HFF-Myc (cell line): ENCODE data around the gene RELT.
"Not testable (repeated sequence)": the region's sequence is repeated elsewhere in the genome, so short reads cannot be mapped to it uniquely, and the experiment has no call there.

ENCODE experiments used
- DNase-seq: peaks from one replicate; pipeline ENCODE4 v3.0.0-alpha.2; 2011; ENCODE audit warnings: low read depth; ENCODE audit errors: extremely low read depth
- H3K4me3 ChIP-seq: replicated peaks from 2 replicates; pipeline ENCODE4 v1.5.1; 2011; ENCODE audit warnings: low read depth, mild to moderate bottlenecking, control low read depth, low read length
- TF ChIP-seq, protein P1 (sequence below): IDR thresholded peaks from 2 replicates; pipeline ENCODE4 v1.5.1; 2012; ENCODE audit warnings: mild to moderate bottlenecking, low read depth, low read length, control low read depth; ENCODE audit errors: missing control alignments

RELT gene

DNA sequence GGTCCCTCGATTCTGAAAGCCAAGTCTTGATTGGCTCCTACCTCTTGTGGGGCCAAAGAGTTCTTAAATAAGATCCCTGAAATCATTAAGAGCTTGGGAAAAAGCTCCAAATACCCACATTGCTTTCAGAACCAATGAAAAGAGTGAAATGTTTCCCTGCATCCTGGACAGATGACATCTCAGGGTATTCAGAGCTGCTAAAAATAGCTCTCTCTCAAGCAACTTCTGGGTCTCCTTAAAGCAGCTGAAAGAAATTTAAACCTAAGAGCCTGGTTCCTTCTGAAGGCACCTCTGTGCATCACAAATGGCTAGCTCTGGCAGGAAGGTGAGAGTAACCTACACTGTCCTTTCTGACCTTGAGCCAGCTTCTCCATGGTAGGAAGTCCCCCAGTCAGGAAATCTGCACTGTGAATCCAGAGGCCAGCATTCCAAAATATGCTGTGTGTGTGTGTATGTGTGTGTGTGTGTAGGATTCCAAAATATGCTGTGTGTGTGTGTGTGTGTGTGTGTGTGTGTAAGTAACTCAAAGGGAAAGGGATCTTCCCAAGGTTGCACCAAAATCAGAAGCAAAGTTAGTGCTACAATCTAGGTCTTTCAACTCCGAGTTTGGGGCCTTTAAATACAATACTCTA, 50.1 kb downstream of the RELT start:
- no peak for DNase-seq
- TF ChIP-seq, protein P1, sequence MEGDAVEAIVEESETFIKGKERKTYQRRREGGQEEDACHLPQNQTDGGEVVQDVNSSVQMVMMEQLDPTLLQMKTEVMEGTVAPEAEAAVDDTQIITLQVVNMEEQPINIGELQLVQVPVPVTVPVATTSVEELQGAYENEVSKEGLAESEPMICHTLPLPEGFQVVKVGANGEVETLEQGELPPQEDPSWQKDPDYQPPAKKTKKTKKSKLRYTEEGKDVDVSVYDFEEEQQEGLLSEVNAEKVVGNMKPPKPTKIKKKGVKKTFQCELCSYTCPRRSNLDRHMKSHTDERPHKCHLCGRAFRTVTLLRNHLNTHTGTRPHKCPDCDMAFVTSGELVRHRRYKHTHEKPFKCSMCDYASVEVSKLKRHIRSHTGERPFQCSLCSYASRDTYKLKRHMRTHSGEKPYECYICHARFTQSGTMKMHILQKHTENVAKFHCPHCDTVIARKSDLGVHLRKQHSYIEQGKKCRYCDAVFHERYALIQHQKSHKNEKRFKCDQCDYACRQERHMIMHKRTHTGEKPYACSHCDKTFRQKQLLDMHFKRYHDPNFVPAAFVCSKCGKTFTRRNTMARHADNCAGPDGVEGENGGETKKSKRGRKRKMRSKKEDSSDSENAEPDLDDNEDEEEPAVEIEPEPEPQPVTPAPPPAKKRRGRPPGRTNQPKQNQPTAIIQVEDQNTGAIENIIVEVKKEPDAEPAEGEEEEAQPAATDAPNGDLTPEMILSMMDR = no peak
- H3K4me3 ChIP-seq = no peak overlapping the region

- TF ChIP-seq, protein P1 = no peak
- no peak overlapping the region for H3K4me3 ChIP-seq
- DNase-seq = no peak
These were observed 52.0 kb downstream of the RELT start for GRCh38 chr11:73428227-73428626.

GRCh38 chr11:73428699-73429098, 52.5 kb downstream of the RELT start:
- no peak overlapping the region for H3K4me3 ChIP-seq
- no peak for DNase-seq
- TF ChIP-seq, protein P1 = no peak

- no peak overlapping the region for H3K4me3 ChIP-seq
- TF ChIP-seq, protein P1 = no peak
- DNase-seq = no peak
These were observed 53.0 kb downstream of the RELT start for GRCh38 chr11:73429121-73429750.

DNA sequence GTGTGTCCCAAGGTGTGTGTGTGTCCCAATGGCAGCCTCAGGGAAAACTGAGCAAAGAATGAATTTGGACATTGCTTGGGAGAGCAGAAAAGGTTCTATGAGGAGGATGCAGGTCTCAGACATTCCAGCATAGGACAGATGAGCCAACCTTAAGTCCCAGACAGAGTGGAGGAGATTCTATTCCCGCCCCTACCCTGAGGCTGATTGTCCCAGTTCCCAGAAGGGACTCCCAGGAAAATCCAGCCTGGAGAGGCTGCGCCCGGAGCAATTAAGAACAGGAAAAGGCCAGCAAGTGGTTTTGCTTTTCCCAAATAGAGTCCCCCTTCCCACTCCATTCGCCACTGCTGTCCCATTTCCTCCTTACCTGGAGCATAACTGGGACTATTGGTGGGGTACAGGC, 54.1 kb downstream of the RELT start:
- TF ChIP-seq, protein P1 = no peak
- no peak for DNase-seq

GRCh38 chr11:73431396-73431795, 55.2 kb downstream of the RELT start:
- no peak overlapping the region for H3K4me3 ChIP-seq
- TF ChIP-seq, protein P1 = no peak
- DNase-seq = no peak

More for the DNA sequence above, 54.1 kb downstream of the RELT start:
- no peak overlapping the region for H3K4me3 ChIP-seq

GRCh38 chr11:73436859-73437258, 60.7 kb downstream of the RELT start:
- not testable (repeated sequence) for H3K4me3 ChIP-seq, DNase-seq
